ENCODE data around the gene TWNK.

GRCh38 chr10:101015582-101015973 is 28.2 kb downstream of the TWNK start:
- no peak for TF ChIP-seq EZH2 (IDR thresholded peaks at IDR 0.05; ENCODE audit: borderline replicate concordance, low read depth, low read length, severe bottlenecking)
- TF ChIP-seq CTCF (IDR thresholded peaks at IDR 0.05; ENCODE audit: extremely low read depth in 1 of 2, insufficient read depth in 1 of 2, low read depth in 1 of 2, low read length in 2 of 2) = no peak
- no peak for TF ChIP-seq JUN (IDR thresholded peaks at IDR 0.05; ENCODE audit: borderline replicate concordance, insufficient read depth, insufficient read length, low read depth)
- TF ChIP-seq POLR2A (IDR thresholded peaks at IDR 0.05; ENCODE audit: low read depth, low read length) = no peak
- TF ChIP-seq MYC (IDR thresholded peaks at IDR 0.05; ENCODE audit: low read depth, low read length) = no peak
- TF ChIP-seq POLR2AphosphoS5 (IDR thresholded peaks at IDR 0.05; ENCODE audit: insufficient read depth, low read depth, low read length) = no peak
